MM.1S (cell line): ENCODE results near the gene BAG3.
A peak's percentile ranks its signal among the peaks of the same experiment; 100 is the strongest.

Experiments
- DNase-seq: peaks from one replicate; pipeline ENCODE4 v3.0.0-alpha.2; 2015
- H2AFZ ChIP-seq: fragments of 300-600 bp; sonication (generic); 2 replicates; pipeline ENCODE4 v1.6.0; 2016; ENCODE audit warnings: antibody characterized with exemption, low read length
- H3F3A ChIP-seq: fragments of 300-600 bp; sonication (generic); 2 replicates; pipeline ENCODE4 v1.6.1; 2016; ENCODE audit warnings: mild to moderate bottlenecking, antibody characterized with exemption, low read length, moderate library complexity, mixed read lengths; ENCODE audit not compliant: insufficient read depth
- H3K27ac ChIP-seq: fragments of 300-600 bp; sonication (generic); 2 replicates; pipeline ENCODE4 v1.5.1; 2016; ENCODE audit warnings: mild to moderate bottlenecking, low read length
- H3K27me3 ChIP-seq: fragments of 300-600 bp; sonication (generic); replicated peaks from 2 replicates; pipeline ENCODE4 v1.6.0; 2016; ENCODE audit warnings: low read length; ENCODE audit not compliant: insufficient read depth
- H3K36me3 ChIP-seq: fragments of 300-600 bp; sonication (generic); replicated peaks from 2 replicates; pipeline ENCODE4 v1.6.1; 2016; ENCODE audit warnings: mild to moderate bottlenecking, low read length, mixed read lengths; ENCODE audit not compliant: insufficient read depth
- H3K4me1 ChIP-seq: fragments of 300-600 bp; sonication (generic); 2 replicates; pipeline ENCODE4 v1.6.1; 2016; ENCODE audit warnings: low read length, mixed read lengths
- H3K4me2 ChIP-seq: fragments of 300-600 bp; sonication (generic); 2 replicates; pipeline ENCODE4 v1.6.0; 2016; ENCODE audit warnings: low read depth, low read length
- H3K4me3 ChIP-seq: fragments of 300-600 bp; sonication (generic); 2 replicates; pipeline ENCODE4 v1.5.1; 2016; ENCODE audit warnings: low read length, mixed read lengths
- H3K79me2 ChIP-seq: fragments of 300-600 bp; sonication (generic); 2 replicates; pipeline ENCODE4 v1.6.1; 2016; ENCODE audit warnings: mixed run types, low read length, mixed read lengths
- H3K9ac ChIP-seq: fragments of 300-600 bp; sonication (generic); 2 replicates; pipeline ENCODE4 v1.6.1; 2016; ENCODE audit warnings: low read length, mixed read lengths
- H3K9me2 ChIP-seq: fragments of 300-600 bp; sonication (generic); replicated peaks from 2 replicates; pipeline ENCODE4 v1.6.1; 2016; ENCODE audit warnings: mild to moderate bottlenecking, low read length, mixed read lengths; ENCODE audit not compliant: insufficient read depth
- H3K9me3 ChIP-seq: fragments of 300-600 bp; sonication (generic); replicated peaks from 2 replicates; pipeline ENCODE4 v1.6.1; 2016; ENCODE audit warnings: mild to moderate bottlenecking, low read length, mixed read lengths; ENCODE audit not compliant: insufficient read depth
- H4K20me1 ChIP-seq: fragments of 300-600 bp; sonication (generic); 2 replicates; pipeline ENCODE4 v1.6.1; 2016; ENCODE audit warnings: mild to moderate bottlenecking, low read length, moderate library complexity, mixed read lengths; ENCODE audit not compliant: insufficient read depth
- EZH2 ChIP-seq: fragments of 300-600 bp; sonication (generic); optimal IDR thresholded peaks from 2 replicates; pipeline ENCODE3; 2017; ENCODE audit warnings: low read depth, mild to moderate bottlenecking, antibody characterized with exemption, low read length, mixed read lengths
- EZH2phosphoT487 ChIP-seq: fragments of 300-600 bp; sonication (generic); IDR thresholded peaks from 2 replicates; pipeline ENCODE4 v1.6.1; 2018; ENCODE audit warnings: antibody characterized with exemption, low read length
- TF ChIP-seq, protein P1 (sequence below): fragments of 300-600 bp; sonication (generic); IDR thresholded peaks from 2 replicates; pipeline ENCODE4 v1.5.1; 2016; ENCODE audit warnings: antibody characterized with exemption, low read length, mixed read lengths

The BAG3 gene

GRCh38 chr10:119723161-119723560 lies 72.0 kb downstream of the BAG3 start:
- Histone ChIP-seq H3K79me2 (peaks cover 18% of the 10 kb centered on the region), H4K20me1 (no peaks in the 10 kb centered on the region), H3K9me3 (no peaks in the 10 kb centered on the region), H3K9me2 (no peaks in the 10 kb centered on the region), H3K4me2 (no peak overlapping the region), H3K4me3 (no peak overlapping the region), H3K4me1 (peaks cover 21% of the 10 kb centered on the region), H3K27ac (no peak overlapping the region), H2AFZ (no peak overlapping the region), H3F3A (no peaks in the 10 kb centered on the region), H3K9ac (no peak overlapping the region), H3K27me3 (no peaks in the 10 kb centered on the region), H3K36me3 (no peaks in the 10 kb centered on the region)
- TF ChIP-seq, protein P1, sequence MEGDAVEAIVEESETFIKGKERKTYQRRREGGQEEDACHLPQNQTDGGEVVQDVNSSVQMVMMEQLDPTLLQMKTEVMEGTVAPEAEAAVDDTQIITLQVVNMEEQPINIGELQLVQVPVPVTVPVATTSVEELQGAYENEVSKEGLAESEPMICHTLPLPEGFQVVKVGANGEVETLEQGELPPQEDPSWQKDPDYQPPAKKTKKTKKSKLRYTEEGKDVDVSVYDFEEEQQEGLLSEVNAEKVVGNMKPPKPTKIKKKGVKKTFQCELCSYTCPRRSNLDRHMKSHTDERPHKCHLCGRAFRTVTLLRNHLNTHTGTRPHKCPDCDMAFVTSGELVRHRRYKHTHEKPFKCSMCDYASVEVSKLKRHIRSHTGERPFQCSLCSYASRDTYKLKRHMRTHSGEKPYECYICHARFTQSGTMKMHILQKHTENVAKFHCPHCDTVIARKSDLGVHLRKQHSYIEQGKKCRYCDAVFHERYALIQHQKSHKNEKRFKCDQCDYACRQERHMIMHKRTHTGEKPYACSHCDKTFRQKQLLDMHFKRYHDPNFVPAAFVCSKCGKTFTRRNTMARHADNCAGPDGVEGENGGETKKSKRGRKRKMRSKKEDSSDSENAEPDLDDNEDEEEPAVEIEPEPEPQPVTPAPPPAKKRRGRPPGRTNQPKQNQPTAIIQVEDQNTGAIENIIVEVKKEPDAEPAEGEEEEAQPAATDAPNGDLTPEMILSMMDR, result no peak
- TF ChIP-seq EZH2phosphoT487 (no peak), EZH2 (no peak)
- no peak for DNase-seq

- no peaks in the 10 kb centered on the region for H3K36me3 ChIP-seq
- H3K9me2 ChIP-seq, result no peaks in the 10 kb centered on the region
- H3K4me1 ChIP-seq, result peaks cover 23% of the 10 kb centered on the region
- no peaks in the 10 kb centered on the region for H3K9me3 ChIP-seq
- H3K9ac ChIP-seq, result no peak overlapping the region
- no peak overlapping the region for H3K4me2 ChIP-seq
- no peak overlapping the region for H3K27ac ChIP-seq
- H3F3A ChIP-seq, result no peaks in the 10 kb centered on the region
- H2AFZ ChIP-seq, result no peak overlapping the region
- H3K4me3 ChIP-seq, result no peak overlapping the region
- no peak for DNase-seq
- no peaks in the 10 kb centered on the region for H3K27me3 ChIP-seq
- TF ChIP-seq, protein P1, result no peak
- TF ChIP-seq EZH2phosphoT487, result no peak
- TF ChIP-seq EZH2, result no peak
- H4K20me1 ChIP-seq, result no peaks in the 10 kb centered on the region
- H3K79me2 ChIP-seq, result peaks cover 18% of the 10 kb centered on the region
Observed at GRCh38 chr10:119723624-119724023, 72.4 kb downstream of the BAG3 start.

DNA sequence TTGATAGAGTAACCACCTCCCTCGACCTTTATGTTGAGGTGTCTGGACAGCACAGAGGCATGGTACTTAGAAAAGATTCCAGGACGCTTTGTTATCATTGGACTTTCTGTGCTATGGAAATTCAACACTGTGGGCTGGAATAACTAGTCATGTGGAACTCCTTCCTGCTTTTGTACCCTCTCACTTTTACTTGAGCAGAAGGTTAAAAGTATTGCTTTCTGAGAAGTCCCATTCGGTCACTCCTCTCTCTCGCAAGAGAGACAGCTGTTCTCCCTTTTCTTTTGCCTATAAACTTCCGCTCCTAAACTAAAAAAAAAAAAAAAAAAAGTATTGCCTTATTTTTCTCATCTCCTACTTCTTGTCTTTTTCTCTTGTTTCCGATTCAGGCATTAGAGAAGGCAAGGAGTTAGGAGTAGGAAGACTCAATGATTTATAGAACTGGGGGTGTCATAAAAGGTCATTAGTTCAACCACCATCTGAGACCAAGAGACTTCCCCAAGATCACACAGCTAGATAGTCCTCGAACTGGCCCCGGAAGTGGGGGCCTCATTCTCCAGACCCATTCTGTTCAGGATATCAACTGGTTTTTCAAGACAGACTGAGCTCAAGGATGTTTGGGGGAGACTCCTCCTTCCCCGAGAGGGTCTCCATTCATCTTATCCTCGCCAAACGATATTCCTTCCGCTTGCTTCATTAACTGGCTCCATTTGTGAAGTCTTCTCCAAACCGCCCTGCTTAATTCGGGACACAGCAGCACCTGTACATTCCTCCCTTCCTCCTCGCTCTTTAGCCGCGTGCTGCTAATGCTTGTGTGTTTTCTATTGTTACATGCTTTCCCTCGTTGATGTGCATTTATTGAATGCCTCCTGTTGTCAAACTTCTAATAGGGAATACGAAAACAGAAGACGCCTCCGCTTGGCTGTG lies 73.7 kb downstream of the BAG3 start:
- peak overlapping the region; percentile 34; the same call in 1 of the 2 replicates for H3K27ac ChIP-seq
- no peak for TF ChIP-seq EZH2phosphoT487
- no peak for TF ChIP-seq EZH2
- TF ChIP-seq, protein P1, result no peak
- H2AFZ ChIP-seq, result peak overlapping the region; percentile 89
- H3K79me2 ChIP-seq, result peaks cover 31% of the 10 kb centered on the region
- DNase-seq, result peak; percentile 44
- peak overlapping the region; percentile 82 for H3K4me3 ChIP-seq
- H3K9ac ChIP-seq, result peak overlapping the region; percentile 74
- no peaks in the 10 kb centered on the region for H3K36me3 ChIP-seq
- no peaks in the 10 kb centered on the region for H3K9me3 ChIP-seq
- H3K4me1 ChIP-seq, result peaks cover 23% of the 10 kb centered on the region
- H3K4me2 ChIP-seq, result peak overlapping the region; percentile 98
- no peaks in the 10 kb centered on the region for H3F3A ChIP-seq
- H4K20me1 ChIP-seq, result no peaks in the 10 kb centered on the region
- no peaks in the 10 kb centered on the region for H3K27me3 ChIP-seq
- H3K9me2 ChIP-seq, result no peaks in the 10 kb centered on the region
